Sigmoid colon (tissue), 4 donors: ENCODE measurements around the gene TYW1B.
"Not testable (repeated sequence)": the region's sequence is repeated elsewhere in the genome, so short reads cannot be mapped to it uniquely, and the experiment has no call there.

ENCODE experiments used
- CTCF ChIP-seq, 4 experiments: fragments of 450-650 bp in 3 of 4; fragments of 200-600 bp in 1 of 4; IDR thresholded peaks; one replicate each; pipeline ENCODE4 v1.5.1; 2016 to 2019; ENCODE audit warnings: antibody characterized with exemption in 4 of 4, mild to moderate bottlenecking in 3 of 4, moderate library complexity in 2 of 4
- EP300 ChIP-seq, 4 donors: sonication (generic); formaldehyde crosslinking; IDR thresholded peaks; one replicate each; pipeline ENCODE4 v1.6.1; 2017; ENCODE audit warnings: antibody characterized with exemption in 4 of 4
- POLR2A ChIP-seq, 2 donors: fragments of 450-650 bp; IDR thresholded peaks; one replicate each; pipeline ENCODE4 v1.6.1; 2016; ENCODE audit warnings: antibody characterized with exemption in 2 of 2, mild to moderate bottlenecking in 2 of 2, moderate library complexity in 2 of 2
- POLR2AphosphoS5 ChIP-seq, 4 donors: sonication (generic); formaldehyde crosslinking; IDR thresholded peaks; one replicate each; pipeline ENCODE4 v1.6.1; 2017; ENCODE audit warnings: antibody characterized with exemption in 4 of 4

- TF ChIP-seq CTCF, EP300, POLR2A, POLR2AphosphoS5 (IDR thresholded peaks at IDR 0.05): not testable (repeated sequence)
Measured at GRCh38 chr7:72621761-72622187, 206.2 kb downstream of the TYW1B start.
